Measurements from ENCODE around the gene NHEJ1. TPM values are rescaled to one million over a fixed set of nuclear protein-coding genes. Genes with fewer than 3 reads are reported as not detected.

Gene NHEJ1
- total and polyA plus RNA-seq, 12 donors: 3.8 to 12.0 (median 7.1) TPM

DNA sequence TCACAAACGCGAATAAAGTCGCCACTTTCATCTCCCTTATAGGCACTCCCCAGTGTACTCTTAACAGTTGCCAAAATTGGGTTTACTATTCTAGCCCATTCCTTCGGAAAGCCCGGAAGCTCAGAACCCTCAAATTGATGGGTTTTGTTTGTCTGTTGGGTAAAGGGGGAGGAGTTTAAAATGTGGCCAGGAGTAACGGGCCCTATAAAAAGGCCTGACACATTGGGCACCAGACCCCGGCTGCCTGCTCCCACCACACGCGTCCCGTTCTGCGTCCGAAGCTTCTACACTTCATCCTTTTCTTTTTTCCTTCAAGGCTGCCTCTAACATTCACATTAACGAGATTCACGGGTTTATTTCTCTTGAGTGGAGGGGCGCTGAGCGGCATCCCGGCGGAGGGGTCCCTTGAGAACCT lies 837 bp downstream of the NHEJ1 start:
- no peak for ATAC-seq
- TF ChIP-seq, protein P1, sequence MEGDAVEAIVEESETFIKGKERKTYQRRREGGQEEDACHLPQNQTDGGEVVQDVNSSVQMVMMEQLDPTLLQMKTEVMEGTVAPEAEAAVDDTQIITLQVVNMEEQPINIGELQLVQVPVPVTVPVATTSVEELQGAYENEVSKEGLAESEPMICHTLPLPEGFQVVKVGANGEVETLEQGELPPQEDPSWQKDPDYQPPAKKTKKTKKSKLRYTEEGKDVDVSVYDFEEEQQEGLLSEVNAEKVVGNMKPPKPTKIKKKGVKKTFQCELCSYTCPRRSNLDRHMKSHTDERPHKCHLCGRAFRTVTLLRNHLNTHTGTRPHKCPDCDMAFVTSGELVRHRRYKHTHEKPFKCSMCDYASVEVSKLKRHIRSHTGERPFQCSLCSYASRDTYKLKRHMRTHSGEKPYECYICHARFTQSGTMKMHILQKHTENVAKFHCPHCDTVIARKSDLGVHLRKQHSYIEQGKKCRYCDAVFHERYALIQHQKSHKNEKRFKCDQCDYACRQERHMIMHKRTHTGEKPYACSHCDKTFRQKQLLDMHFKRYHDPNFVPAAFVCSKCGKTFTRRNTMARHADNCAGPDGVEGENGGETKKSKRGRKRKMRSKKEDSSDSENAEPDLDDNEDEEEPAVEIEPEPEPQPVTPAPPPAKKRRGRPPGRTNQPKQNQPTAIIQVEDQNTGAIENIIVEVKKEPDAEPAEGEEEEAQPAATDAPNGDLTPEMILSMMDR (IDR thresholded peaks at IDR 0.05): no peak
- H3K4me1 ChIP-seq: peaks cover 0 to 19% (median 11%) of the 10 kb centered on the region in 9 donors
- H3K27ac ChIP-seq: peak overlapping the region in 9 of 10 donors; percentile 85 to 94 (median 92)
- 8% methylated on average over 18 of the region's 18 CpGs for WGBS, 2 donors
- H3K36me3 ChIP-seq: peaks cover 0 to 29% (median 15%) of the 10 kb centered on the region in 9 donors
- DNase-seq: no peak
- intact Hi-C loops (cut with DNase I): loop anchor here in 9 of 10 donors (1.0 to 10.0 kb wide), 17 partner anchors 17 to 305 kb away; partner anchors contain the start of genes CNPPD1 (in 2 of the 9), WNT6 (in 2 of the 9), ZFAND2B (in 2 of the 9) and ABCB6 (in 1 of the 9)
- no peaks in the 10 kb centered on the region for H3K9me3 ChIP-seq
- peak overlapping the region in 9 of 10 donors; percentile 48 to 74 (median 65) for H3K4me3 ChIP-seq
- H3K27me3 ChIP-seq: no peaks in the 10 kb centered on the region

GRCh38 chr2:219158586-219158985 lies 2.0 kb downstream of the NHEJ1 start:
- DNase-seq (no peak), ATAC-seq (no peak)
- H3K27me3 ChIP-seq: no peaks in the 10 kb centered on the region
- TF ChIP-seq, protein P1 (IDR thresholded peaks at IDR 0.05): no peak
- intact Hi-C loops (cut with DNase I): loop anchor here in 6 of 10 donors (2.0 to 10.0 kb wide), 6 partner anchors 101 to 304 kb away; partner anchors contain the start of genes WNT6 (in 2 of the 6) and CRYBA2 (in 1 of the 6)
- H3K4me3 ChIP-seq: no peak overlapping the region
- peaks cover 0 to 19% (median 11%) of the 10 kb centered on the region in 9 donors for H3K4me1 ChIP-seq
- no peaks in the 10 kb centered on the region for H3K9me3 ChIP-seq
- 90 to 94% methylated on average over 3 of the region's 3 CpGs for WGBS, 2 donors
- no peak overlapping the region for H3K27ac ChIP-seq
- H3K36me3 ChIP-seq: peaks cover 0 to 40% (median 15%) of the 10 kb centered on the region in 9 donors

DNA sequence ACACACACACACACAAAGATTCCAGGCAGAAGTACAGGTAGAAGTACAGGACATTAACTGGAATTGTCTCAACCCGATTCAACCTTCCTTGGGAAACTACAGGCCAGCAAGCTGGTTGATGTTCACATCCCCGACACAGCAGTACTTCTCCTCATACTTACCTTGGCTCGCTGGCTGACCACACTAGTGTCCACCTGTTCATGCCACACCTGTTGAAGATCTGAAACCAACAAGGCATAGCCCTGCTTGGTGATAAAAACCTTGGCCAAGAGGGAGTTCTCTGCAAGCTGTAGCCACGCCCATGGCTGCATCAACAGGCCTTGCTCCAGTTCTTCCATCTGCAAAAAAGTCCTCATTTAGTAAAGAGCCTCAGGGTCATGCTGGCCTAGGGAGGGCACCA lies 2.6 kb downstream of the NHEJ1 start:
- Histone ChIP-seq H3K9me3 (no peaks in the 10 kb centered on the region), H3K36me3 (peaks cover 0 to 45% (median 15%) of the 10 kb centered on the region in 9 donors), H3K27me3 (no peaks in the 10 kb centered on the region), H3K4me1 (peaks cover 0 to 19% (median 11%) of the 10 kb centered on the region in 9 donors), H3K4me3 (no peak overlapping the region), H3K27ac (no peak overlapping the region)
- 94 to 96% methylated on average over 4 of the region's 4 CpGs for WGBS, 2 donors
- intact Hi-C loops (cut with DNase I): loop anchor here in 6 of 10 donors (2.0 to 10.0 kb wide), 6 partner anchors 101 to 303 kb away; partner anchors contain the start of genes WNT6 (in 2 of the 6) and CRYBA2 (in 1 of the 6)
- TF ChIP-seq, protein P1 (IDR thresholded peaks at IDR 0.05): no peak
- no peak for ATAC-seq
- no peak for DNase-seq

DNA sequence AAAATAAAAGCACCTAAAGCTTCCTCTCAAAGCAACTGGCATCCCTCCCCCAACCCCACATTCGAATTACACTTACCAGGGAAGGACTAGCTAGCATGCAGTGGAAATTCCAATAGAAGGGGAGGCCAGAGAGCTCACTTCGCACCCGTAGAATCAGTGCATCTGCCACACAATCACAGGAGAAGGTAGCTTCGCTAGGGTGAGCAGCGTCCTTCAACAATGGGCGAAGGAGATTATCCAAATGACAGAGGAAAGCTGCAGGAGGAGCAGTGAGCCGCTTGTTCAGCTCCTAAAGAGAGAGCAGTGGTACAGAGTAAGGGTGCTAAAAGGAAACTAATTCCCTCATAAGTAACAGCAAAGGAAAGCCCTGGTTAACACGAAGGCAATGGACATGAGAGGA lies 3.2 kb downstream of the NHEJ1 start:
- intact Hi-C loops (cut with DNase I): loop anchor here in 6 of 10 donors (2.0 to 10.0 kb wide), 6 partner anchors 99 to 303 kb away; partner anchors contain the start of genes WNT6 (in 2 of the 6) and CRYBA2 (in 1 of the 6)
- Histone ChIP-seq H3K27ac (no peak overlapping the region), H3K27me3 (no peaks in the 10 kb centered on the region), H3K9me3 (no peaks in the 10 kb centered on the region), H3K4me1 (peaks cover 0 to 19% (median 11%) of the 10 kb centered on the region in 9 donors), H3K4me3 (no peak overlapping the region), H3K36me3 (peaks cover 0 to 52% (median 15%) of the 10 kb centered on the region in 9 donors)
- TF ChIP-seq, protein P1 (IDR thresholded peaks at IDR 0.05): no peak
- WGBS, 2 donors: 91 to 92% methylated on average over 8 of the region's 8 CpGs
- DNase-seq (no peak), ATAC-seq (no peak)

Measured in heart right ventricle (tissue), 16 donors.